H1 (cell line): ENCODE results near the gene ARMH2. TPM values are rescaled to one million over a fixed set of nuclear protein-coding genes. Genes with fewer than 3 reads are reported as not detected.

Source experiments
- CTCF ChIA-PET: fragments of 300-600 bp; sonication (Branson Sonifier 250); formaldehyde crosslinking; loops from one replicate; lab custom pipeline; 2021; ENCODE audit not compliant: partially characterized antibody; lab: Charles Lee
- POLR2A ChIA-PET: fragments of 300-600 bp; sonication (Branson Sonifier 250); formaldehyde crosslinking; loops from one replicate; lab custom pipeline; 2021; ENCODE audit warnings: inconsistent platforms; ENCODE audit not compliant: partially characterized antibody; lab: Charles Lee
- DNase-seq, 2 experiments: peaks; one replicate each; pipeline versions ENCODE4 v3.0.0 to v3.0.0-alpha.2; 2010 to 2022; ENCODE audit warnings: low spot score in 2 of 2, low read depth in 1 of 2, mixed read lengths in 1 of 2
- FAIRE-seq: peaks from 2 replicates; lab custom pipeline; 2011; peaks lifted over from hg19 to GRCh38; lab: Jason Lieb, UNC
- H2AFZ ChIP-seq: 2 replicates; pipeline ENCODE4 v1.8.1; 2012; ENCODE audit warnings: low read length, inconsistent platforms
- H2AK5ac ChIP-seq: 2 replicates; pipeline ENCODE4 v1.6.1; 2013; ENCODE audit warnings: low read depth, low read length
- H2BK120ac ChIP-seq: replicated peaks from 2 replicates; pipeline ENCODE3; 2013; ENCODE audit warnings: low read depth, low read length, inconsistent platforms
- H2BK12ac ChIP-seq: 2 replicates; pipeline ENCODE4 v1.6.1; 2013; ENCODE audit warnings: low read depth, low read length
- H2BK15ac ChIP-seq: 2 replicates; pipeline ENCODE4 v1.6.1; 2013; ENCODE audit warnings: low read length
- H2BK20ac ChIP-seq: 2 replicates; pipeline ENCODE4 v1.6.1; 2013; ENCODE audit warnings: low read length
- H2BK5ac ChIP-seq: 2 replicates; pipeline ENCODE4 v1.6.1; 2013; ENCODE audit warnings: low read depth, low read length
- H3K14ac ChIP-seq: 2 replicates; pipeline ENCODE4 v1.6.1; 2013; ENCODE audit warnings: inconsistent platforms; ENCODE audit not compliant: insufficient read length
- H3K18ac ChIP-seq: 2 replicates; pipeline ENCODE4 v1.6.1; 2013; ENCODE audit warnings: low read length; ENCODE audit errors: extremely low read depth
- H3K23ac ChIP-seq: 2 replicates; pipeline ENCODE4 v1.6.1; 2013; ENCODE audit warnings: inconsistent platforms; ENCODE audit not compliant: insufficient read length
- H3K23me2 ChIP-seq: 2 replicates; pipeline ENCODE4 v1.6.1; 2013; ENCODE audit warnings: low read depth, low read length
- H3K27ac ChIP-seq: 2 replicates; pipeline ENCODE4 v1.6.1; 2011; ENCODE audit warnings: low read depth, low read length, inconsistent platforms
- H3K27me3 ChIP-seq, 4 experiments: replicated peaks in 1 of 4; 1 replicate in 1 of 4; 2 replicates in 3 of 4; pipeline versions ENCODE4 v1.6.1 to v1.8.1; 2011 to 2013; ENCODE audit warnings: low read length in 3 of 4, mild to moderate bottlenecking in 3 of 4, inconsistent platforms in 2 of 4, mixed read lengths in 2 of 4, moderate library complexity in 1 of 4; ENCODE audit not compliant: control insufficient read depth in 3 of 4, insufficient read depth in 3 of 4; ENCODE audit errors: extremely low read depth in 1 of 4
- H3K36me3 ChIP-seq, 4 experiments: 2 replicates each; pipeline versions ENCODE4 v1.6.1 to v1.8.1; 2011 to 2013; ENCODE audit warnings: mild to moderate bottlenecking in 4 of 4, low read length in 3 of 4, moderate library complexity in 2 of 4, control low read depth in 1 of 4, inconsistent platforms in 1 of 4; ENCODE audit not compliant: insufficient read depth in 4 of 4, control insufficient read depth in 2 of 4
- H3K4ac ChIP-seq: replicated peaks from 2 replicates; pipeline ENCODE3; 2013; ENCODE audit warnings: low read length, low read depth, mixed read lengths, inconsistent platforms; ENCODE audit not compliant: insufficient read length
- H3K4me1 ChIP-seq, 4 experiments: replicated peaks in 1 of 4; 1 replicate in 1 of 4; 2 replicates in 3 of 4; pipeline versions ENCODE4 v1.6.1 to v1.8.1; 2011 to 2013; ENCODE audit warnings: low read length in 3 of 4, inconsistent platforms in 2 of 4, mixed read lengths in 1 of 4; ENCODE audit not compliant: insufficient read depth in 4 of 4, control insufficient read depth in 3 of 4
- H3K4me2 ChIP-seq, 2 experiments: 2 replicates each; pipeline versions ENCODE4 v1.6.1 to v1.8.1; 2011 to 2013; ENCODE audit warnings: low read depth in 2 of 2, low read length in 2 of 2, control low read depth in 1 of 2, inconsistent platforms in 1 of 2, mild to moderate bottlenecking in 1 of 2; ENCODE audit not compliant: insufficient read depth in 1 of 2
- H3K4me3 ChIP-seq, 4 experiments: fragments of 200-600, 300-600 bp in 1 of 4; sonication (generic), shearing (Covaris generic), sonication (Bioruptor Twin) in 1 of 4; 2 replicates each; pipeline versions ENCODE4 v1.5.1 to v1.8.1; 2011 to 2016; ENCODE audit warnings: low read length in 4 of 4, low read depth in 3 of 4, control low read depth in 2 of 4, inconsistent platforms in 2 of 4, mild to moderate bottlenecking in 2 of 4, mixed read lengths in 1 of 4, moderate library complexity in 1 of 4; ENCODE audit not compliant: insufficient read depth in 2 of 4; ENCODE audit errors: extremely low read depth in 1 of 4
- H3K56ac ChIP-seq: replicated peaks from 2 replicates; pipeline ENCODE3; 2013; ENCODE audit warnings: low read depth, mild to moderate bottlenecking, mixed read lengths, low read length, inconsistent platforms; ENCODE audit not compliant: insufficient read length
- H3K79me1 ChIP-seq: 2 replicates; pipeline ENCODE4 v1.6.1; 2013; ENCODE audit warnings: low read depth, low read length, control low read depth
- H3K79me2 ChIP-seq, 2 experiments: 2 replicates each; pipeline versions ENCODE4 v1.6.1 to v1.8.1; 2012 to 2013; ENCODE audit warnings: low read length in 2 of 2, mild to moderate bottlenecking in 2 of 2, inconsistent platforms in 1 of 2; ENCODE audit not compliant: insufficient read depth in 2 of 2, control insufficient read depth in 1 of 2
- H3K9ac ChIP-seq, 4 experiments: replicated peaks in 1 of 4; 1 replicate in 1 of 4; 2 replicates in 3 of 4; pipeline versions ENCODE4 v1.6.1 to v1.8.1; 2011 to 2013; ENCODE audit warnings: low read depth in 3 of 4, low read length in 3 of 4, control low read depth in 2 of 4, mild to moderate bottlenecking in 2 of 4, moderate library complexity in 2 of 4, inconsistent platforms in 1 of 4; ENCODE audit errors: extremely low read depth in 1 of 4
- H3K9me3 ChIP-seq, 2 experiments: 2 replicates each; pipeline versions ENCODE4 v1.6.1 to v1.8.1; 2012 to 2013; ENCODE audit warnings: mild to moderate bottlenecking in 2 of 2, moderate library complexity in 2 of 2, control low read depth in 1 of 2, inconsistent platforms in 1 of 2, low read depth in 1 of 2, low read length in 1 of 2, mixed read lengths in 1 of 2; ENCODE audit not compliant: insufficient read depth in 2 of 2
- H4K20me1 ChIP-seq, 2 experiments: replicated peaks in 1 of 2; 2 replicates each; pipeline versions ENCODE3 to v1.8.1; 2011 to 2013; ENCODE audit warnings: inconsistent platforms in 2 of 2, low read length in 2 of 2, mild to moderate bottlenecking in 1 of 2; ENCODE audit not compliant: insufficient read depth in 2 of 2, control insufficient read depth in 1 of 2
- H4K5ac ChIP-seq: 2 replicates; pipeline ENCODE4 v1.6.1; 2013; ENCODE audit warnings: low read length, low read depth, mixed read lengths, inconsistent platforms; ENCODE audit not compliant: insufficient read length
- H4K8ac ChIP-seq: 2 replicates; pipeline ENCODE4 v1.8.0; 2013; ENCODE audit warnings: mild to moderate bottlenecking, moderate library complexity, low read length, inconsistent platforms; ENCODE audit not compliant: insufficient read depth; ENCODE audit errors: extremely low read depth
- H4K91ac ChIP-seq: replicated peaks from 2 replicates; pipeline ENCODE3; 2013; ENCODE audit warnings: low read length, mixed read lengths, inconsistent platforms; ENCODE audit not compliant: insufficient read length
- CEBPB ChIP-seq: IDR thresholded peaks from 2 replicates; pipeline ENCODE4 v1.6.1; 2012; ENCODE audit warnings: low read depth, low read length
- CTBP2 ChIP-seq: IDR thresholded peaks from 2 replicates; pipeline ENCODE4 v1.7.0; 2011; ENCODE audit warnings: borderline replicate concordance, mild to moderate bottlenecking, moderate library complexity, mixed read lengths, low read length; ENCODE audit not compliant: insufficient read depth, insufficient read length
- GTF2F1 ChIP-seq: IDR thresholded peaks from 2 replicates; pipeline ENCODE4 v1.6.1; 2012; ENCODE audit warnings: low read depth, low read length, improper control_type of control experiment, borderline replicate concordance
- HDAC2 ChIP-seq, 2 experiments: fragments of 300-600 bp in 1 of 2; sonication (generic) in 1 of 2; IDR thresholded peaks; 2 replicates each; pipeline ENCODE4 v1.6.1; 2011 to 2012; ENCODE audit warnings: low read depth in 2 of 2, low read length in 2 of 2, mild to moderate bottlenecking in 2 of 2, moderate library complexity in 2 of 2, borderline replicate concordance in 1 of 2, inconsistent platforms in 1 of 2
- SIRT6 ChIP-seq: IDR thresholded peaks from one replicate; pipeline ENCODE4 v1.7.1; 2012; ENCODE audit warnings: low read length, inconsistent platforms
- SP4 ChIP-seq: IDR thresholded peaks from 2 replicates; pipeline ENCODE4 v1.6.1; 2012; ENCODE audit warnings: low read length, inconsistent platforms
- SUZ12 ChIP-seq: fragments of 200-600 bp; sonication (generic); IDR thresholded peaks from 2 replicates; pipeline ENCODE4 v1.6.1; 2012; ENCODE audit warnings: mild to moderate bottlenecking, inconsistent platforms, low read length, moderate library complexity, mixed read lengths
- TAF1 ChIP-seq: IDR thresholded peaks from 2 replicates; pipeline ENCODE4 v1.6.1; 2011; ENCODE audit warnings: mild to moderate bottlenecking, low read depth, low read length
- YY1 ChIP-seq: IDR thresholded peaks from 2 replicates; pipeline ENCODE4 v1.6.1; 2011; ENCODE audit warnings: low read depth, mild to moderate bottlenecking, low read length
- WGBS, 2 experiments: shearing (Covaris generic) in 1 of 2; methylation state at CpG; one replicate each; pipeline versions ENCODE4 v1.1.6 to v1.1.7; 2013 to 2015; ENCODE audit warnings: low lambda C conversion rate in 2 of 2, mixed read lengths in 2 of 2, inconsistent platforms in 1 of 2, low coverage in 1 of 2, missing lambda C conversion rate in 1 of 2; ENCODE audit not compliant: insufficient replicate concordance in 2 of 2, insufficient coverage in 1 of 2, insufficient read length in 1 of 2; ENCODE audit errors: extremely low coverage in 1 of 2, missing lambda C conversion rate in 1 of 2; 5-methylcytosine and 5-hydroxymethylcytosine counted together
- polyA plus RNA-seq, 7 experiments: library from polyadenylated mRNA; depleted of rRNA in 3 of 7; stranded (reverse) in 5 of 7; unstranded in 2 of 7; fragments of >200 nt in 5 of 7; fragments of 200-250 nt in 2 of 7; gene quantifications; 1 replicate in 5 of 7; 2 replicates in 1 of 7; 4 replicates in 1 of 7; pipeline versions ENCODE4 v1.2.1 to v1.2.3, GENCODE V29; 2011 to 2013; ENCODE audit warnings: missing spikeins in 2 of 7, mixed read lengths in 2 of 7
- total RNA-seq: library from RNA; stranded (reverse); fragmentation: NEBNext Ultra II Directional; extraction: Animal tissue kit (Norgen Biotek cat#: 25700); gene quantifications from 2 replicates; pipeline ENCODE4 v1.2.1, GENCODE V29; 2021
- TF ChIP-seq, protein P1 (sequence below): IDR thresholded peaks from 2 replicates; pipeline ENCODE4 v1.6.1; 2011; ENCODE audit warnings: low read length, improper control_type of control experiment
- TF ChIP-seq, protein P2 (sequence below), 3 experiments: IDR thresholded peaks; 1 replicate in 2 of 3; 2 replicates in 1 of 3; pipeline versions ENCODE4 v1.5.1 to v1.6.1; 2011; ENCODE audit warnings: low read length in 3 of 3, mild to moderate bottlenecking in 3 of 3, inconsistent platforms in 2 of 3, low read depth in 1 of 3, moderate library complexity in 1 of 3; ENCODE audit not compliant: insufficient read depth in 1 of 3; ENCODE audit errors: control extremely low read depth in 1 of 3

ARMH2 gene
- total and polyA plus RNA-seq, 2 of the 8 experiments (the other 6 are each of a cell fraction or from before 2014, with no cell fraction given), result not detected

DNA sequence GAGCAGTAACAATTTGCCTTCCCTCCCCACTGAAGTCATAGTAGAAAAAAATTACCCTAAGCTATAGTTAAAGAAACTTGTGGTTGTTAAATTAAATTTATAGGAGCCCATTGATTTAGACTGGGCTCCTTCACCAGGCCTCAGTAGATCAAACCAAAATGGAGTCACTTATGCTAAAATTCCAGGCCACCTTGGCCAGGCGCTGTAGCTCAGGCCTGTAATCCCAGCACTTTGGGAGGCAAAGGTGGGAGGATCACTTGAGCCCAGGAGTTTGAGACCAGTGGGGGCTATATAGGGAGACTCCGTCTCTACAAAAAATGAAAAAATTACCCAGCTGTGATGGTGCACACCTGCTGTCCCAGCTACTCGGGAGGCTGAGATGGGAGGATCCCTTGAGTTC, 39.0 kb downstream of the ARMH2 start:
- Histone ChIP-seq H2BK5ac (no peak overlapping the region), H3K36me3 (no peaks in the 10 kb centered on the region), H2BK120ac (no peak overlapping the region), H3K23me2 (no peaks in the 10 kb centered on the region), H2AK5ac (no peak overlapping the region), H4K8ac (no peak overlapping the region), H3K9me3 (no peaks in the 10 kb centered on the region), H3K23ac (no peak overlapping the region), H3K18ac (no peak overlapping the region), H4K20me1 (no peaks in the 10 kb centered on the region), H3K4me1 (no peaks in the 10 kb centered on the region), H4K5ac (no peak overlapping the region), H3K79me1 (no peaks in the 10 kb centered on the region), H3K4me3 (no peak overlapping the region), H2BK15ac (no peak overlapping the region), H3K27ac (no peak overlapping the region), H2BK12ac (no peak overlapping the region), H2AFZ (no peak overlapping the region), H4K91ac (no peak overlapping the region), H3K14ac (no peak overlapping the region), H3K9ac (no peak overlapping the region), H3K4me2 (no peak overlapping the region), H3K56ac (no peak overlapping the region), H2BK20ac (no peak overlapping the region), H3K79me2 (no peaks in the 10 kb centered on the region), H3K27me3 (no peaks in the 10 kb centered on the region), H3K4ac (no peak overlapping the region)
- 94% methylated on average over 3 of the region's 3 CpGs; no CpG with 5 or more reads in 1 of the 2 experiments for WGBS, 2 experiments
- DNase-seq, result no peak
- no peak for FAIRE-seq
- ChIA-PET CTCF (interaction anchor here (1.0 to 1.8 kb wide), 4 partner anchors 12 to 43 kb away, joined by 3 to 5 read pairs (median 4); no protein-coding TSS in a partner anchor), POLR2A (interaction anchor here (0.7 kb wide), 1 partner anchor 15 kb away, joined by 4 read pairs; no protein-coding TSS in a partner anchor)
- no peak for TF ChIP-seq HDAC2 (IDR thresholded peaks at IDR 0.05; ENCODE audit: borderline replicate concordance in 1 of 2, low read depth in 2 of 2, low read length in 2 of 2)
- TF ChIP-seq CTBP2, result no peak
- no peak for TF ChIP-seq GTF2F1
- TF ChIP-seq, protein P1, sequence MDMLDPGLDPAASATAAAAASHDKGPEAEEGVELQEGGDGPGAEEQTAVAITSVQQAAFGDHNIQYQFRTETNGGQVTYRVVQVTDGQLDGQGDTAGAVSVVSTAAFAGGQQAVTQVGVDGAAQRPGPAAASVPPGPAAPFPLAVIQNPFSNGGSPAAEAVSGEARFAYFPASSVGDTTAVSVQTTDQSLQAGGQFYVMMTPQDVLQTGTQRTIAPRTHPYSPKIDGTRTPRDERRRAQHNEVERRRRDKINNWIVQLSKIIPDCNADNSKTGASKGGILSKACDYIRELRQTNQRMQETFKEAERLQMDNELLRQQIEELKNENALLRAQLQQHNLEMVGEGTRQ, result no peak
- TF ChIP-seq CEBPB, result no peak
- TF ChIP-seq, protein P2, sequence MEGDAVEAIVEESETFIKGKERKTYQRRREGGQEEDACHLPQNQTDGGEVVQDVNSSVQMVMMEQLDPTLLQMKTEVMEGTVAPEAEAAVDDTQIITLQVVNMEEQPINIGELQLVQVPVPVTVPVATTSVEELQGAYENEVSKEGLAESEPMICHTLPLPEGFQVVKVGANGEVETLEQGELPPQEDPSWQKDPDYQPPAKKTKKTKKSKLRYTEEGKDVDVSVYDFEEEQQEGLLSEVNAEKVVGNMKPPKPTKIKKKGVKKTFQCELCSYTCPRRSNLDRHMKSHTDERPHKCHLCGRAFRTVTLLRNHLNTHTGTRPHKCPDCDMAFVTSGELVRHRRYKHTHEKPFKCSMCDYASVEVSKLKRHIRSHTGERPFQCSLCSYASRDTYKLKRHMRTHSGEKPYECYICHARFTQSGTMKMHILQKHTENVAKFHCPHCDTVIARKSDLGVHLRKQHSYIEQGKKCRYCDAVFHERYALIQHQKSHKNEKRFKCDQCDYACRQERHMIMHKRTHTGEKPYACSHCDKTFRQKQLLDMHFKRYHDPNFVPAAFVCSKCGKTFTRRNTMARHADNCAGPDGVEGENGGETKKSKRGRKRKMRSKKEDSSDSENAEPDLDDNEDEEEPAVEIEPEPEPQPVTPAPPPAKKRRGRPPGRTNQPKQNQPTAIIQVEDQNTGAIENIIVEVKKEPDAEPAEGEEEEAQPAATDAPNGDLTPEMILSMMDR (IDR thresholded peaks at IDR 0.05; ENCODE audit: control extremely low read depth in 1 of 3, insufficient read depth in 1 of 3, low read depth in 1 of 3, low read length in 3 of 3), result no peak
- no peak for TF ChIP-seq YY1
- TF ChIP-seq SUZ12, result no peak
- TF ChIP-seq TAF1, result no peak
- TF ChIP-seq SP4, result no peak
- no peak for TF ChIP-seq SIRT6
